Upper lobe of left lung (tissue), 4 donors: ENCODE data around the gene KCNIP4.

Experiments used
- EP300 ChIP-seq, 4 donors: sonication (generic); formaldehyde crosslinking; IDR thresholded peaks; one replicate each; pipeline ENCODE4 v1.5.1; 2017; ENCODE audit warnings: antibody characterized with exemption in 4 of 4, control low read depth in 2 of 4
- POLR2AphosphoS5 ChIP-seq, 2 donors: sonication (generic); formaldehyde crosslinking; IDR thresholded peaks; one replicate each; pipeline ENCODE4 v1.5.1; 2017; ENCODE audit warnings: antibody characterized with exemption in 2 of 2
- TF ChIP-seq, protein P1 (sequence below), 6 experiments: fragments of 450-650 bp in 4 of 6; fragments of 200-600 bp in 2 of 6; sonication (generic) in 2 of 6; IDR thresholded peaks; one replicate each; pipeline ENCODE4 v1.5.1; 2016 to 2019; ENCODE audit warnings: antibody characterized with exemption in 6 of 6

DNA sequence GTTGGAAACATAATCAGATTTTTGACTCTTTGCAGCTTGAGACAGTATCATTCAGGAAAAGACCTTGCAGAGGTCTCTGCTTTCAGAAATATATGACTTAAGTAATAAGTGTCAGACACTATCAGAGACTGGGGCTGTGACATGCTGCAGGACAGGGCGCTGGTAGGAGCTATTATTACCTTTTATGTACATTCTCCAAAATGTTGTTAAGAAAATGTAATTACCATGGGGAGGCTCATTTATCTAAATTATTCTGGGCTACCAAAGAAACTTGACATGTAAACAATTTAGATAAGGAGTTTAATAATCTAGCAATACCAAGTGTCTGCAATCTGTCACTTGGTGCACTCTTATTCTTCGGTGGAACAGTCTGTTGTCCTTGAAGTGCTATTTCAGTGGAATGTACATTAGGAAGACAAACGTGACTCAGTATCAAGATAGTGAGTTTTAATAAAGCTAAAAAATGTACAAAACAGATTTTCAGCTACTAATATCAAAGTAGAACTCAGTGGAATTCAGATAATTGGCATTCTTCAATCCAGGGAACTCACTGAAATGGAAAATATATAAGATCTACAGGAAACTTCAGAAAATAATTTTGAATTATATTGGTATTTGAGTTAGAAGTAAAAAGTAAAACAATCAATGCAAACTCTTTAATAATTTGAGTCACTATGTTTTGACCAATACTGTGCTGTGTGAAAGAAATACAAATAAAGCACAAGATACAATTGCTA lies 214.5 kb downstream of the KCNIP4 start:
- TF ChIP-seq EP300 (IDR thresholded peaks at IDR 0.05) (no peak), POLR2AphosphoS5 (IDR thresholded peaks at IDR 0.05) (no peak)
- TF ChIP-seq, protein P1, sequence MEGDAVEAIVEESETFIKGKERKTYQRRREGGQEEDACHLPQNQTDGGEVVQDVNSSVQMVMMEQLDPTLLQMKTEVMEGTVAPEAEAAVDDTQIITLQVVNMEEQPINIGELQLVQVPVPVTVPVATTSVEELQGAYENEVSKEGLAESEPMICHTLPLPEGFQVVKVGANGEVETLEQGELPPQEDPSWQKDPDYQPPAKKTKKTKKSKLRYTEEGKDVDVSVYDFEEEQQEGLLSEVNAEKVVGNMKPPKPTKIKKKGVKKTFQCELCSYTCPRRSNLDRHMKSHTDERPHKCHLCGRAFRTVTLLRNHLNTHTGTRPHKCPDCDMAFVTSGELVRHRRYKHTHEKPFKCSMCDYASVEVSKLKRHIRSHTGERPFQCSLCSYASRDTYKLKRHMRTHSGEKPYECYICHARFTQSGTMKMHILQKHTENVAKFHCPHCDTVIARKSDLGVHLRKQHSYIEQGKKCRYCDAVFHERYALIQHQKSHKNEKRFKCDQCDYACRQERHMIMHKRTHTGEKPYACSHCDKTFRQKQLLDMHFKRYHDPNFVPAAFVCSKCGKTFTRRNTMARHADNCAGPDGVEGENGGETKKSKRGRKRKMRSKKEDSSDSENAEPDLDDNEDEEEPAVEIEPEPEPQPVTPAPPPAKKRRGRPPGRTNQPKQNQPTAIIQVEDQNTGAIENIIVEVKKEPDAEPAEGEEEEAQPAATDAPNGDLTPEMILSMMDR (IDR thresholded peaks at IDR 0.05), result no peak
